ENCODE results near the gene MAFG.

The MAFG gene

GRCh38 chr17:81930142-81931125, 2.9 kb upstream of the MAFG start:
- TF ChIP-seq CTCF (IDR thresholded peaks at IDR 0.05; ENCODE audit: low read depth, low read length, missing control alignments) = no peak
- H3K4me3 ChIP-seq (replicated peaks; ENCODE audit: low read depth, low read length) = no peak overlapping the region
- no peak for DNase-seq (ENCODE audit: extremely low read depth, low read depth)

- no peak for TF ChIP-seq CTCF (IDR thresholded peaks at IDR 0.05; ENCODE audit: low read depth, low read length, missing control alignments)
Measured at GRCh38 chr17:81929253-81930141, 2.0 kb upstream of the MAFG start.

GRCh38 chr17:81928544-81929252, 1.2 kb upstream of the MAFG start:
- DNase-seq (ENCODE audit: extremely low read depth, low read depth) = no peak

More at GRCh38 chr17:81929253-81930141, 2.0 kb upstream of the MAFG start:
- H3K4me3 ChIP-seq (replicated peaks; ENCODE audit: low read depth, low read length) = peak overlapping the region; percentile 62
- DNase-seq (ENCODE audit: extremely low read depth, low read depth) = no peak

GRCh38 chr17:81927152-81927652, 333 bp downstream of the MAFG start:
- TF ChIP-seq CTCF (IDR thresholded peaks at IDR 0.05; ENCODE audit: low read depth, low read length, missing control alignments) = no peak
- no peak for DNase-seq (ENCODE audit: extremely low read depth, low read depth)
- H3K4me3 ChIP-seq (replicated peaks; ENCODE audit: low read depth, low read length) = peak overlapping the region; percentile 62

More at GRCh38 chr17:81928544-81929252, 1.2 kb upstream of the MAFG start:
- H3K4me3 ChIP-seq (replicated peaks; ENCODE audit: low read depth, low read length) = peak overlapping the region; percentile 62
- TF ChIP-seq CTCF (IDR thresholded peaks at IDR 0.05; ENCODE audit: low read depth, low read length, missing control alignments) = no peak

DNA sequence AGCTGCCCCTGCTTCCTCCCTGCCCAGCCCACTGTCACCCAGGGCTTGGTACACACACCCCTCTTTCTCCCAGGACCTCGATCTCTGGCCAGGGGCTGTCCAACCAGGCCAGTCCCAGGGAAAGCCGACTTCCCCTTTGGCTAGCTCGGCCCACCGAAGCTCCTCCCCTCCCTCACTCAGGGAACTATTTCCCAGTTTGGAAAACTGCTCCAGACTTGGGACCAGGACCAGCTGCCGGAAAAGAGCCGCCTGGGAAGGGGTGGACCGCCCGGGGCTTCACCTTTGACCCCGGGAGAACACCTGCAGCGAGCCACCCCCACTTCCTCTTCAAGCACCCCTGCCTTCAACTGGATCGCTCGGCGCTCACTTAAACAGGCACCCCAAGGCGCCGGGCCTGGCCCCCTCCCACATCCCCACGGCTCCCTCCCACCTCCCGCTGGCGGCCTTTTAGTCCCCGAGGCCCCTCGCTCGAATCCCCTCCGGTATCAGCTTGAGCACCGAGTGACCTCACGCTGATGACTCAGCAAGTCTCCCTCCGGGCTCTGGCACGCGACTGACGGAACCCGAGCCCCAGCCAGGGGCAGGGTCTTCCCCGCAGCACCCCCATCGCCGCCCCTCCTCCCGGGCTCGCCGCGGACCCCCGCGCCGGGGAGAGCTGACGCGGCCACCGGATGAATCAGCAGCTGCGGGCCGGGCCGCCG, 934 bp downstream of the MAFG start:
- no peak for TF ChIP-seq CTCF (IDR thresholded peaks at IDR 0.05; ENCODE audit: low read depth, low read length, missing control alignments)
- DNase-seq (ENCODE audit: extremely low read depth, low read depth) = no peak
- peak overlapping the region; percentile 54 for H3K4me3 ChIP-seq (replicated peaks; ENCODE audit: low read depth, low read length)
